HG03575 (cell line): Measurements from ENCODE around the gene C2CD4A.
"Not testable (repeated sequence)": the region's sequence is repeated elsewhere in the genome, so short reads cannot be mapped to it uniquely, and the experiment has no call there.

Experiments
- ATAC-seq: cut with Tn5 transposase; IDR thresholded peaks from one replicate; pipeline ENCODE4 v1.9.1; 2021; ENCODE audit not compliant: unreplicated experiment, insufficient number of reproducible peaks, low FRiP score; ENCODE audit errors: extremely low read depth

Gene C2CD4A

GRCh38 chr15:62066663-62067447, at the start of gene C2CD4A:
TSS of gene C2CD4A (plus strand) at chr15:62066977. CDS start at chr15:62067614, 637 bp downstream.
- no peak for ATAC-seq

- ATAC-seq = no peak
These were observed 46.1 kb upstream of the C2CD4A start for GRCh38 chr15:62020576-62021160.

GRCh38 chr15:62021991-62022600, 44.7 kb upstream of the C2CD4A start:
- ATAC-seq = no peak

GRCh38 chr15:62026487-62027262, 40.1 kb upstream of the C2CD4A start:
- no peak for ATAC-seq

- no peak for ATAC-seq
These were observed 39.6 kb upstream of the C2CD4A start for GRCh38 chr15:62027263-62027565.

GRCh38 chr15:62027916-62028315, 38.9 kb upstream of the C2CD4A start:
- no peak for ATAC-seq

GRCh38 chr15:62035256-62035924, 31.4 kb upstream of the C2CD4A start:
- no peak for ATAC-seq

GRCh38 chr15:62046078-62046743, 20.6 kb upstream of the C2CD4A start:
- ATAC-seq = no peak

GRCh38 chr15:62047282-62047827, 19.4 kb upstream of the C2CD4A start:
- no peak for ATAC-seq

GRCh38 chr15:62048254-62048653, 18.5 kb upstream of the C2CD4A start:
- not testable (repeated sequence) for ATAC-seq

- no peak for ATAC-seq
These were observed 16.7 kb upstream of the C2CD4A start for GRCh38 chr15:62050115-62050514.

GRCh38 chr15:62051166-62051565, 15.6 kb upstream of the C2CD4A start:
- ATAC-seq = no peak

GRCh38 chr15:62052713-62053112, 14.1 kb upstream of the C2CD4A start:
- no peak for ATAC-seq

- no peak for ATAC-seq
These were observed 13.2 kb upstream of the C2CD4A start for GRCh38 chr15:62053439-62054085.

- ATAC-seq = no peak
These were observed 11.8 kb upstream of the C2CD4A start for GRCh38 chr15:62054979-62055378.

- ATAC-seq = no peak
These were observed 9.3 kb upstream of the C2CD4A start for GRCh38 chr15:62057341-62057980.

- no peak for ATAC-seq
These were observed 8.3 kb upstream of the C2CD4A start for GRCh38 chr15:62058327-62059028.
